Measurements from ENCODE around the gene ADAM22.

DNA sequence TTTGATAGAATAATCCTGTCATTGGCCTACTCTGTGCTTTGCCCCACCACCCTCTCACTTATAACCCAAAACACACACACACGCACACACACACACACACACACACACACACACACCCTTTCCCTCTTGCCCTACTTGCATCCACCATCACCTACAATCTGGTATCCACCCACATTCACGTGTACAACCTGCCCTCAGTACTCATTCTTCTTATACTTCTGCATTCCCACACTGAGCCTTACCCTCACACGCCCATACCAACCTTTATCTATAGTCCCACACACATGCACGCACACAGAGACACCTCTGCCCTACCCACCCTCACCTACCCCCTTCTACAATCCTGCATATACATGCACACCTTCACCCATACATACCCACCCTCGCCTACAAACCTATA is 296.6 kb downstream of the ADAM22 start:
- TF ChIP-seq EZH2phosphoT487 (conservative IDR thresholded peaks at IDR 0.05; ENCODE audit: low read length): no peak
- TF ChIP-seq, protein P1, sequence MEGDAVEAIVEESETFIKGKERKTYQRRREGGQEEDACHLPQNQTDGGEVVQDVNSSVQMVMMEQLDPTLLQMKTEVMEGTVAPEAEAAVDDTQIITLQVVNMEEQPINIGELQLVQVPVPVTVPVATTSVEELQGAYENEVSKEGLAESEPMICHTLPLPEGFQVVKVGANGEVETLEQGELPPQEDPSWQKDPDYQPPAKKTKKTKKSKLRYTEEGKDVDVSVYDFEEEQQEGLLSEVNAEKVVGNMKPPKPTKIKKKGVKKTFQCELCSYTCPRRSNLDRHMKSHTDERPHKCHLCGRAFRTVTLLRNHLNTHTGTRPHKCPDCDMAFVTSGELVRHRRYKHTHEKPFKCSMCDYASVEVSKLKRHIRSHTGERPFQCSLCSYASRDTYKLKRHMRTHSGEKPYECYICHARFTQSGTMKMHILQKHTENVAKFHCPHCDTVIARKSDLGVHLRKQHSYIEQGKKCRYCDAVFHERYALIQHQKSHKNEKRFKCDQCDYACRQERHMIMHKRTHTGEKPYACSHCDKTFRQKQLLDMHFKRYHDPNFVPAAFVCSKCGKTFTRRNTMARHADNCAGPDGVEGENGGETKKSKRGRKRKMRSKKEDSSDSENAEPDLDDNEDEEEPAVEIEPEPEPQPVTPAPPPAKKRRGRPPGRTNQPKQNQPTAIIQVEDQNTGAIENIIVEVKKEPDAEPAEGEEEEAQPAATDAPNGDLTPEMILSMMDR (IDR thresholded peaks at IDR 0.05; ENCODE audit: insufficient read depth, low read length, poor library complexity, severe bottlenecking): no peak
